GM18951 (cell line): ENCODE data around the gene SLC25A21.

Experiments
- POLR2A ChIP-seq: IDR thresholded peaks from 4 replicates; pipeline ENCODE4 v1.6.1; 2011; ENCODE audit warnings: mild to moderate bottlenecking; ENCODE audit not compliant: insufficient read length, insufficient read depth; ENCODE audit errors: extremely low read depth
- in situ Hi-C: fragments of 300-500 bp; cut with MboI; formaldehyde crosslinking; loops from one replicate; pipeline ENCODE4 v1.12.0; 2022; ENCODE audit warnings: low sequenced_read_pairs, mixed read lengths, inconsistent platforms; ENCODE audit not compliant: unreplicated experiment

SLC25A21 gene

DNA sequence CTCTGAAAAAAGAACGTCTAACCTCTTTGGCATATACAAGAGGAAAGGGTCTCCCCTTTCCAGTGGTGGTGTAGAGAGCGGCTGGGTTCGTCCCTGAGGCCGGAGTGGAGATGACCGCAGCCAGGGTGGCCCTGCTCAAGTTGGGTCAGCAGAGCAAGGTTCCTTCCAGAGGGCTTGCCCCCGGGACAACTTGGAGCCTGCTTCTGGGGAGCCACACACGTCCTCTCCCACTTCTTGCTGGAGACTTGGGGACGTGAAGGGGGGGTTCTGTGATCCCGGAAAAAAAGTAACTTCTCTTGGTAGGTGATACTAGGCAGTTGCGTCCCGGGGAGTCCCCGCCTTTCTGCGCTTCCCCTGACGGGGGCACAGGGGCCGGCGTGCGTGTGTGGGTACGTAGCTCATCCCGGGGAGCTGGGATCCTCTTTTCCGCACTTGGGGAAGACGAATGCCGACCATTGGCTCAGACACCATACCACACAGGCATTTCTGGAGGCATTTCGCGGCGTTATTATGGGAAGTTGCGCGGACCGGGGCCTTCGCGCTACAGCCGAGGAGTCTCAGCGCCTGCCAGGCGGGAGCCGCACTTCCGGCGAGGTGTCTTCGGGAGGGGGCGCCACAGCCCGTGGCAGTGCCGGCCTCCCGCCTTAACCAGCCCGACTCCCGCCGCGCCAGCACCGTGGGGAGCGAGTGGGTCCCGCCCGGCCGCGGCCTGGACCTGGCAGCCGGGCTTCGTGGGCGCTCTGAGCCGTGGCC, 525.6 kb downstream of the SLC25A21 start:
- TF ChIP-seq POLR2A, result no peak
- in situ Hi-C loops, result no loop called here

DNA sequence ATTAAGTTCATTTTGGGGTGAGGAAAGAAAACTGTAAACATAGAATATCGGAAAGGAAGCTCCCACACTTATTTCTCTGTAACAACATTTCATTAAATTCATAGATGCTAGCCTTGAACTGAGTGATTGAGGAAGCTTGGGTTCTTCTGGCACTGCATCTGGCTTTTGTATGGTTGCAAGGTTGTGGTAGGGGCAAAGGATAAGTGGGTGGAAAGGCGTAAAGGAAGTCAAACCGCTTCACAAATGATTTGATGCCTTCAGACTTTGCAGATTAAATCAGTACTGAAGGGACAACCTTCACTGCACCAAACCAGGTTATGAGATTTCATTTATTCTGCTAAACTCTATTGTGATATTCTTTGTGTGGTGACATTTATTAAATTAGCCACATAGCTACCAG, 538.8 kb downstream of the SLC25A21 start:
- in situ Hi-C loops, result no loop called here
- no peak for TF ChIP-seq POLR2A
